Measurements from ENCODE around the gene EBF3. TPM values are rescaled to one million over a fixed set of nuclear protein-coding genes. Genes with fewer than 3 reads are reported as not detected.

Gene EBF3
- total RNA-seq, 1 donor from 2014 or later = 0.15 TPM

DNA sequence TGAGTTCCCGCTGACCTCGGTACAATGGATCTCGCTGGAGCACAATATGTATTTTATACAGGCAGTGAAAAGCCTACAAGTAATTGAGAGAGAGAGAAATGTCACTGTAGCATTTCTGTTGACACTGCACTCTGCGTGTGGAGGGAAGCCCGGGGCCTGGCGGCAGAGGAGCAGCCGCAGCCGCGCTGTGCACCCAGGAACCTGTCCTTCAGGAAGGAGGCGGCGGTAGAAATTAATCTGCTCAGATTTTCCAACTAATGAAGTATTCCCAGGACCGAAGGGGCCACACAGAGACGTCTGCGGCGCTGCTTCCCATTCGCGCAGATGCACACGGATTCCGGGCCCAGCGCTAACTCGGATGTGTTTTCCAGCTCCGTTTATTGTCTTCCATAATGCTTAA, 170.1 kb downstream of the EBF3 start:
- Histone ChIP-seq H3K9ac (no peak overlapping the region), H3K4me1 (no peaks in the 10 kb centered on the region), H3F3A (ENCODE audit: low read depth) (no peaks in the 10 kb centered on the region), H3K4me2 (no peak overlapping the region), H3K4me3 (no peak overlapping the region), H3K9me3 (ENCODE audit: low read depth) (no peaks in the 10 kb centered on the region), H2AFZ (replicated peaks) (no peak overlapping the region), H3K27ac (no peak overlapping the region), H3K27me3 (no peaks in the 10 kb centered on the region), H4K20me1 (ENCODE audit: low read depth) (no peaks in the 10 kb centered on the region), H3K79me2 (ENCODE audit: low read depth) (no peaks in the 10 kb centered on the region), H3K36me3 (no peaks in the 10 kb centered on the region)
- Mint-ChIP-seq H3K4me3 (no peak overlapping the region), H3K4me1 (peaks cover 7% of the 10 kb centered on the region), H3K9me3 (peaks cover 4% of the 10 kb centered on the region), H3K27ac (no peak overlapping the region), H3K27me3 (ENCODE audit: insufficient read depth, low read depth) (peaks cover 3% of the 10 kb centered on the region), H3K36me3 (peaks cover 8% of the 10 kb centered on the region)
- no peak for DNase-seq (ENCODE audit: low spot score)
- TF ChIP-seq EZH2 (IDR thresholded peaks at IDR 0.05) (no peak), EZH2phosphoT487 (IDR thresholded peaks at IDR 0.05) (no peak)
- TF ChIP-seq, protein P1, sequence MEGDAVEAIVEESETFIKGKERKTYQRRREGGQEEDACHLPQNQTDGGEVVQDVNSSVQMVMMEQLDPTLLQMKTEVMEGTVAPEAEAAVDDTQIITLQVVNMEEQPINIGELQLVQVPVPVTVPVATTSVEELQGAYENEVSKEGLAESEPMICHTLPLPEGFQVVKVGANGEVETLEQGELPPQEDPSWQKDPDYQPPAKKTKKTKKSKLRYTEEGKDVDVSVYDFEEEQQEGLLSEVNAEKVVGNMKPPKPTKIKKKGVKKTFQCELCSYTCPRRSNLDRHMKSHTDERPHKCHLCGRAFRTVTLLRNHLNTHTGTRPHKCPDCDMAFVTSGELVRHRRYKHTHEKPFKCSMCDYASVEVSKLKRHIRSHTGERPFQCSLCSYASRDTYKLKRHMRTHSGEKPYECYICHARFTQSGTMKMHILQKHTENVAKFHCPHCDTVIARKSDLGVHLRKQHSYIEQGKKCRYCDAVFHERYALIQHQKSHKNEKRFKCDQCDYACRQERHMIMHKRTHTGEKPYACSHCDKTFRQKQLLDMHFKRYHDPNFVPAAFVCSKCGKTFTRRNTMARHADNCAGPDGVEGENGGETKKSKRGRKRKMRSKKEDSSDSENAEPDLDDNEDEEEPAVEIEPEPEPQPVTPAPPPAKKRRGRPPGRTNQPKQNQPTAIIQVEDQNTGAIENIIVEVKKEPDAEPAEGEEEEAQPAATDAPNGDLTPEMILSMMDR (IDR thresholded peaks at IDR 0.05) = no peak

DNA sequence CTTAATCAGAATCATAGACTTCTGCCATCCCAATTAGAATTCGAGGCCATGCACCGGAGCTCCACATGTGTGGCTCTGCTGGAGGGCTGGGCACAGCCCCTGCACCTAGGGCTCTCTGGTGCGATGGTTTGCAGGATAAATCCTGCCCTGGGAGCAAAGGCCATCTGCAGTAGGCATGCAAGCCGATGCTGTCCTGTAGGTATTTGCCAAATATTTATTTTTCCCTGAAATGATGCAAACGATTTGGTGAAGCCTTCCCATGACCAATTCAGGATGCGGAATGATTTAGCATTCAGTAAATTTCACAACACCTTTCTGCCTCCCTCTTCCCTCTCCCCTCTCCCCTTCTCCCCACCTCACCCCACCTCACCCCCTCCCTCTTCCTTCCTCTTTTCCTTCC, 170.6 kb downstream of the EBF3 start:
- Mint-ChIP-seq H3K27ac (no peak overlapping the region), H3K4me1 (peaks cover 7% of the 10 kb centered on the region), H3K27me3 (ENCODE audit: insufficient read depth, low read depth) (peaks cover 3% of the 10 kb centered on the region), H3K36me3 (peaks cover 6% of the 10 kb centered on the region), H3K9me3 (peaks cover 2% of the 10 kb centered on the region), H3K4me3 (no peak overlapping the region)
- DNase-seq (ENCODE audit: low spot score) = no peak
- no peaks in the 10 kb centered on the region for H3F3A ChIP-seq (ENCODE audit: low read depth)
- no peak overlapping the region for H3K4me3 ChIP-seq
- H3K36me3 ChIP-seq = no peaks in the 10 kb centered on the region
- H3K9ac ChIP-seq = no peak overlapping the region
- H3K27me3 ChIP-seq = no peaks in the 10 kb centered on the region
- H3K4me2 ChIP-seq = no peak overlapping the region
- TF ChIP-seq, protein P1 (IDR thresholded peaks at IDR 0.05) = no peak
- no peak for TF ChIP-seq EZH2 (IDR thresholded peaks at IDR 0.05)
- no peak for TF ChIP-seq EZH2phosphoT487 (IDR thresholded peaks at IDR 0.05)
- no peak overlapping the region for H3K27ac ChIP-seq
- no peaks in the 10 kb centered on the region for H3K9me3 ChIP-seq (ENCODE audit: low read depth)
- no peaks in the 10 kb centered on the region for H3K79me2 ChIP-seq (ENCODE audit: low read depth)
- H3K4me1 ChIP-seq = no peaks in the 10 kb centered on the region
- H4K20me1 ChIP-seq (ENCODE audit: low read depth) = no peaks in the 10 kb centered on the region
- no peak overlapping the region for H2AFZ ChIP-seq (replicated peaks)

DNA sequence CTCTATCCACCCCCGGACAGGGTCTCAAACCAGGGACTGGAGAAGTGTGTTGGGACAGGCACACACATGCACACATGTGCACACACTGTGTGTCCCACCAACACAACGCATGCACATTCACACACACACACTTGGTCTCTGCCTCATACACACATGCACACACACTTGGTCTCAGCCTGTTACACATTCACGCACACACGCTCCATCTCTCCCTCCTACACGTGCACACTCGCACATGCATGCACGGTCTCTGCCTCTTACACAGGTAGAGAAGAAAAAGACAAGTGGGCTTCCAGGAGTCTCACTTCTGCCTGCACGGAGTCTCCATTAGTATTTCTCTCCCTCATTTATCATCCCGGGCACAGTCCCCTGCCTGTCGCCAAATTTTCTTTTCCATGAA, 171.2 kb downstream of the EBF3 start:
- DNase-seq (ENCODE audit: low spot score) = no peak
- H3K36me3 ChIP-seq = no peaks in the 10 kb centered on the region
- H2AFZ ChIP-seq (replicated peaks) = no peak overlapping the region
- no peaks in the 10 kb centered on the region for H3K79me2 ChIP-seq (ENCODE audit: low read depth)
- H3K9me3 ChIP-seq (ENCODE audit: low read depth) = no peaks in the 10 kb centered on the region
- peaks cover 3% of the 10 kb centered on the region for H3K27me3 Mint-ChIP-seq (ENCODE audit: insufficient read depth, low read depth)
- no peak overlapping the region for H3K27ac ChIP-seq
- no peak for TF ChIP-seq EZH2 (IDR thresholded peaks at IDR 0.05)
- H3K4me3 Mint-ChIP-seq = no peak overlapping the region
- peaks cover 7% of the 10 kb centered on the region for H3K4me1 Mint-ChIP-seq
- no peaks in the 10 kb centered on the region for H3K27me3 ChIP-seq
- peaks cover 6% of the 10 kb centered on the region for H3K36me3 Mint-ChIP-seq
- H3F3A ChIP-seq (ENCODE audit: low read depth) = no peaks in the 10 kb centered on the region
- no peak overlapping the region for H3K9ac ChIP-seq
- H4K20me1 ChIP-seq (ENCODE audit: low read depth) = no peaks in the 10 kb centered on the region
- no peak overlapping the region for H3K27ac Mint-ChIP-seq
- H3K4me2 ChIP-seq = no peak overlapping the region
- no peak overlapping the region for H3K4me3 ChIP-seq
- peaks cover 2% of the 10 kb centered on the region for H3K9me3 Mint-ChIP-seq
- no peaks in the 10 kb centered on the region for H3K4me1 ChIP-seq

DNA sequence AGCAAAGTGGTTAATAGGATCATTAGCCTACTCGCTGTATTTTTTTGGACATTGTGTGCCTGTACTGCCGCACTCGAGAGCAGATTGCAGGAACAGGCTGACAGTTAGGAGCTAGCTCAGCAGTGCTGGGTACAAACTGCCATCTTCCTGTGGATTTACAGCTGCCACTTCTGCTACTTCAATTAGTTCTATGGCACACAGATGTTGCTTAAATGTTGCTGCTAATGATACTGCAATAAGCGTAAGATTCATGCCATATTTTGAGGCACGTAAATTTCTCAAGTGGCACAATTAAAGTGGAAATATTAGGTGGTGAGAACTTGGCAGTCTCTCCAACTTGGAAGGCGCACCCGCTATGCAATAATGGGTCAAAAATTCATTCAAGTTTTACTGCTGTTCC, 171.9 kb downstream of the EBF3 start:
- Histone ChIP-seq H3K36me3 (no peaks in the 10 kb centered on the region), H3K9ac (no peak overlapping the region), H3F3A (ENCODE audit: low read depth) (no peaks in the 10 kb centered on the region), H3K4me3 (no peak overlapping the region), H3K9me3 (ENCODE audit: low read depth) (no peaks in the 10 kb centered on the region), H3K4me2 (no peak overlapping the region), H3K79me2 (ENCODE audit: low read depth) (no peaks in the 10 kb centered on the region), H3K27me3 (no peaks in the 10 kb centered on the region), H2AFZ (replicated peaks) (no peak overlapping the region), H3K4me1 (no peaks in the 10 kb centered on the region), H3K27ac (no peak overlapping the region), H4K20me1 (ENCODE audit: low read depth) (no peaks in the 10 kb centered on the region)
- Mint-ChIP-seq H3K27me3 (ENCODE audit: insufficient read depth, low read depth) (peaks cover 5% of the 10 kb centered on the region), H3K36me3 (peaks cover 6% of the 10 kb centered on the region), H3K27ac (no peak overlapping the region), H3K4me1 (peaks cover 7% of the 10 kb centered on the region), H3K9me3 (no peaks in the 10 kb centered on the region), H3K4me3 (no peak overlapping the region)
- no peak for DNase-seq (ENCODE audit: low spot score)
- TF ChIP-seq, protein P1 (IDR thresholded peaks at IDR 0.05) = no peak
- no peak for TF ChIP-seq EZH2 (IDR thresholded peaks at IDR 0.05)
- TF ChIP-seq EZH2phosphoT487 (IDR thresholded peaks at IDR 0.05) = no peak
